Measurements from ENCODE around the gene TPSAB1.
"Not testable (repeated sequence)": the region's sequence is repeated elsewhere in the genome, so short reads cannot be mapped to it uniquely, and the experiment has no call there.

The TPSAB1 gene

GRCh38 chr16:1249031-1249755 lies 8.7 kb downstream of the TPSAB1 start:
- DNase-seq (ENCODE audit: low read depth), result not testable (repeated sequence)

GRCh38 chr16:1253701-1254364 lies 13.3 kb downstream of the TPSAB1 start:
- not testable (repeated sequence) for DNase-seq (ENCODE audit: low read depth)

- DNase-seq (ENCODE audit: low read depth), result not testable (repeated sequence)
Measured at GRCh38 chr16:1254821-1255220, 14.3 kb downstream of the TPSAB1 start.

- not testable (repeated sequence) for DNase-seq (ENCODE audit: low read depth)
Measured at GRCh38 chr16:1255276-1256122, 15.0 kb downstream of the TPSAB1 start, which contains the start of gene TPSD1. Gene TPSD1, plus strand, starts transcription at chr16:1256069. Its CDS starts 212 bp downstream, at chr16:1256281.

- not testable (repeated sequence) for DNase-seq (ENCODE audit: low read depth)
Measured at GRCh38 chr16:1256296-1256873, 15.9 kb downstream of the TPSAB1 start.

GRCh38 chr16:1256874-1257322 lies 16.4 kb downstream of the TPSAB1 start:
- DNase-seq (ENCODE audit: low read depth), result no peak

GRCh38 chr16:1257561-1258224 lies 17.2 kb downstream of the TPSAB1 start:
- DNase-seq (ENCODE audit: low read depth), result no peak

GRCh38 chr16:1258225-1258600 lies 17.7 kb downstream of the TPSAB1 start:
- no peak for DNase-seq (ENCODE audit: low read depth)

- DNase-seq (ENCODE audit: low read depth), result no peak
Measured at GRCh38 chr16:1258906-1259759, 18.6 kb downstream of the TPSAB1 start.

GRCh38 chr16:1259760-1260068 lies 19.2 kb downstream of the TPSAB1 start:
- DNase-seq (ENCODE audit: low read depth), result no peak

GRCh38 chr16:1260101-1260680 lies 19.7 kb downstream of the TPSAB1 start:
- no peak for DNase-seq (ENCODE audit: low read depth)

GRCh38 chr16:1261131-1261892 lies 20.8 kb downstream of the TPSAB1 start:
- DNase-seq (ENCODE audit: low read depth), result no peak

- DNase-seq (ENCODE audit: low read depth), result no peak
Measured at GRCh38 chr16:1262210-1262845, 21.8 kb downstream of the TPSAB1 start.

- DNase-seq (ENCODE audit: low read depth), result no peak
Measured at GRCh38 chr16:1262846-1263221, 22.3 kb downstream of the TPSAB1 start.

GRCh38 chr16:1263591-1264344 lies 23.3 kb downstream of the TPSAB1 start:
- DNase-seq (ENCODE audit: low read depth), result no peak

GRCh38 chr16:1264345-1265089 lies 24.0 kb downstream of the TPSAB1 start:
- no peak for DNase-seq (ENCODE audit: low read depth)

GRCh38 chr16:1265090-1265630 lies 24.7 kb downstream of the TPSAB1 start:
- no peak for DNase-seq (ENCODE audit: low read depth)
